TTC549 (cell line): ENCODE measurements around the gene LILRB4.
"Not testable (repeated sequence)": the region's sequence is repeated elsewhere in the genome, so short reads cannot be mapped to it uniquely, and the experiment has no call there.

Source experiments
- FAIRE-seq: peaks from 2 replicates; lab custom pipeline; 2012; peaks lifted over from hg19 to GRCh38; lab: Jason Lieb, UNC

LILRB4 gene

GRCh38 chr19:54696117-54696548 lies 33.3 kb downstream of the LILRB4 start:
- FAIRE-seq = no peak

DNA sequence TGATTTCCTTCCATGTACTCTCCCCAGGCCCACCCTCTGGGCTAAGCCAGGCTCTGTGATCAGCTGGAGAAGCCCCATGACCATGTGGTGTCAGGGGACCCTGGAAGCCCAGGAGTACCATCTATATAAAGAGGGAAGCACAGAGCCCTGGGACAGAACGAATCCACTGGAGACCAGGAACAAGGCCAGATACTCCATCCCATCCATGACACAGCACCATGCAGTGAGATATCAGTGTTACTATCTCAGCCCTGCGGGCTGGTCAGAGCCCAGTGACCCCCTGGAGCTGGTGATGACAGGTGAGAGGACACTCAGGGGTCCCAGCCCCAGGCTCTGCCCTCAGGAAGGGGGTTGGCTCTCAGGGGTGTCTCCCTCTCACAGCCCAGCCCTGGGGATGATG lies 34.0 kb downstream of the LILRB4 start:
- no peak for FAIRE-seq

DNA sequence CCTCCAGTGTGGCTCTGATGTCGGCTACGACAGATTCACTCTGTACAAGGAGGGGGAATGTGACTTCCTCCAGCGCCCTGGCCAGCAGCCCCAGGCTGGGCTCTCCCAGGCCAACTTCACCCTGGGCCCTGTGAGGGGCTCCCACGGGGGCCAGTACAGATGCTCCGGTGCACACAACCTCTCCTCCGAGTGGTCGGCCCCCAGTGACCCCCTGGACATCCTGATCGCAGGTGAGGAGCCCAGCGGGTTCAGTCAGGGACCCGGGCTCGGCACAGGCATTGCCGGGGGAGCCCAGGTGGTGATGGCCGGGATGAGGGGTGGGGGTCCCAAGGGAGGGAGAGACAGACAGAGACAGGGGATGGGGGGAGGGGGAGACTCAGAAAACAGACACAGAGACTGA lies 34.9 kb downstream of the LILRB4 start:
- not testable (repeated sequence) for FAIRE-seq

- FAIRE-seq = no peak
These were observed 42.1 kb downstream of the LILRB4 start for GRCh38 chr19:54704928-54705327.

- FAIRE-seq = no peak
These were observed 45.2 kb downstream of the LILRB4 start for GRCh38 chr19:54707962-54708361.

DNA sequence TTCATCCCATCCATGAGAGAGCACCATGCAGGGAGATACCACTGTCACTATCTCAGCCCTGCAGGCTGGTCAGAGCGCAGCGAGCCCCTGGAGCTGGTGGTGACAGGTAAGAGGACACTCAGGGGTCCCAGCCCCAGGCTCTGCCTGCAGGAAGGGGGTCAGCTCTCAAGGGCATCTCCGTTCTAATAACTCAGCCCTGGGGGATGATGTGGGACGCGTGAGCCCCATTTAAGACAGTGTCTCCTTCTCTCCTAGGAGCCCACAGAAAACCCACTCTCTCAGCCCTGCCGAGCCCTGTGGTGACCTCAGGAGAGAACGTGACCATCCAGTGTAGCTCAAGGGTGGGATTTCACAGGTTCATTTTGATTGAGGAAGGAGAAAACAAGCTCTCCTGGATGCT lies 46.0 kb downstream of the LILRB4 start:
- FAIRE-seq = no peak

- FAIRE-seq = no peak
These were observed 46.6 kb downstream of the LILRB4 start for GRCh38 chr19:54709212-54709948.

DNA sequence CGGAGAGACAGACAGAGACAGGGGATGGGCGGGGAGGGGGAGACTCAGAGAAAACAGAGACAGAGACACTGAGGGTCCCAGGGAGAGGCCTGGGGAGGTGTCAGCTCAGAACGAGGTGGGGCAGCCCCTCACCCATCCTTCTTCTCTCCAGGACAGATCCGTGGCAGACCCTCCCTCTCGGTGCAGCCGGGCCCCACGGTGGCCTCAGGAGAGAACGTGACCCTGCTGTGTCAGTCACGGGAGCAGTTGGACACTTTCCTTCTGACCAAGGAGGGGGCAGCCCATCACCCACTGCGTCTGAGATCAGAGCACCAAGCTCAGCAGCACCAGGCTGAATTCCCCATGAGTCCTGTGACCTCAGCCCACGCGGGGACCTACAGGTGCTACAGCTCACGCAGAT lies 47.2 kb downstream of the LILRB4 start:
- FAIRE-seq = not testable (repeated sequence)
